GM12872 (cell line): ENCODE data around the gene HSD11B1.

Experiments
- TF ChIP-seq, protein P1 (sequence below): IDR thresholded peaks from 3 replicates; pipeline ENCODE4 v1.5.1; 2011; ENCODE audit warnings: low read depth, mild to moderate bottlenecking, low read length, moderate library complexity; ENCODE audit not compliant: insufficient read depth

Gene HSD11B1

DNA sequence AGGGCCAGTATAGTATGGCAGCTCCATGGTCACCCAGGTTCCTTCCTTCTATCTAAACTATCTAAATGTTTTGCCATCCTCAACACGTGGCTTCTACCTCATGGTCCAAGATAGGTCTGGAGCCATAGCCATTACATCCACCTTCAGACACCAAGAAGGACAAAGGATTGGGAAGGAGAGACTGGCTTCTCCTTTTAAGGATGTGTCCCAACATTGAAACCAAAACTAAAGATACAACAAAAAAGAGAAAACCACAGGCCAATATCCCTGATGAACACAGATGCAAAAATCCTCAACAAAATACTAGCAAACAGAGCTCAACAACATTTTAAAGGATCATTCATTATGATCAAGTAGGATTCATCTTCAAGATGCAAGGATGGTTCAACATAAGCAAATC, 24.8 kb downstream of the HSD11B1 start:
- TF ChIP-seq, protein P1, sequence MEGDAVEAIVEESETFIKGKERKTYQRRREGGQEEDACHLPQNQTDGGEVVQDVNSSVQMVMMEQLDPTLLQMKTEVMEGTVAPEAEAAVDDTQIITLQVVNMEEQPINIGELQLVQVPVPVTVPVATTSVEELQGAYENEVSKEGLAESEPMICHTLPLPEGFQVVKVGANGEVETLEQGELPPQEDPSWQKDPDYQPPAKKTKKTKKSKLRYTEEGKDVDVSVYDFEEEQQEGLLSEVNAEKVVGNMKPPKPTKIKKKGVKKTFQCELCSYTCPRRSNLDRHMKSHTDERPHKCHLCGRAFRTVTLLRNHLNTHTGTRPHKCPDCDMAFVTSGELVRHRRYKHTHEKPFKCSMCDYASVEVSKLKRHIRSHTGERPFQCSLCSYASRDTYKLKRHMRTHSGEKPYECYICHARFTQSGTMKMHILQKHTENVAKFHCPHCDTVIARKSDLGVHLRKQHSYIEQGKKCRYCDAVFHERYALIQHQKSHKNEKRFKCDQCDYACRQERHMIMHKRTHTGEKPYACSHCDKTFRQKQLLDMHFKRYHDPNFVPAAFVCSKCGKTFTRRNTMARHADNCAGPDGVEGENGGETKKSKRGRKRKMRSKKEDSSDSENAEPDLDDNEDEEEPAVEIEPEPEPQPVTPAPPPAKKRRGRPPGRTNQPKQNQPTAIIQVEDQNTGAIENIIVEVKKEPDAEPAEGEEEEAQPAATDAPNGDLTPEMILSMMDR = no peak

GRCh38 chr1:209732725-209733124, 28.1 kb downstream of the HSD11B1 start:
- TF ChIP-seq, protein P1 = no peak

DNA sequence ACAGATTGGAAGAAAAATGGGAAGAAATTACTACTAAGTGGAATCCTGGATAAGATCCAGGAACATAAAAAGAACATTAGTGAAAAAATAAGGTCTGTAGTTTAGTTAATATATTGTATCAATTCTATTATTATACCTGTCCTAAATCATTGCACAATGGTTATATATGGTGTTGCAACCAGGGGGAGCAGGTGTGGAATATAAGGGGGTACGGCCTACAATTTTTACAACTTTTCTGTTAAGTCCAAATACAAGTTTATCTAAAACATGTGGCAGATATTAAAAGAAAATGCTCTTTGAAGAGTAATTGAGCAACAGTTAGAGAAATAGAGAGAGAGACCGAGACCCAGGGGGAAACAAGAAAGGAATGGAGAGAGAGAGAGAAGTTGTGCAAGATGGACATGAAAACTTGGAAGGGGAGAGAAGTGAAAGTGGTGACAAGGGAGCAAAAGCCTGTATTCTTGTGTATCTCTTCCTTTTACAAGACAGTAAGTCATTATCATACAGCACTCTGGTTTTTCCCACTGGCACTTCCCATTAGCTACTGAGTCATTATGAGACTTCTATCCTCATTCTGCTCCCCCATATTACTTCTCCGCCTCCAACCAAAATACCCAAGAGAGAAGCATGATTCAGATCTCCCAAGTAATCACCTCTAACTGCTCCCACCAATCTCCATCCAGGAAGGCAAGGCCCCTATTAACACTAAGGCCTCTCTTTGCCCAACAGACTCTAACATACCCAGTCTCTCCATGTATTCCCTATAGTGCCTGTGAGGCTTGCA, 29.0 kb downstream of the HSD11B1 start:
- TF ChIP-seq, protein P1 = no peak

GRCh38 chr1:209736490-209737117, 32.0 kb downstream of the HSD11B1 start:
- TF ChIP-seq, protein P1 = no peak

- TF ChIP-seq, protein P1 = no peak
Observed at GRCh38 chr1:209737118-209737505, 32.5 kb downstream of the HSD11B1 start.

GRCh38 chr1:209738270-209738669, 33.6 kb downstream of the HSD11B1 start:
- TF ChIP-seq, protein P1 = no peak

DNA sequence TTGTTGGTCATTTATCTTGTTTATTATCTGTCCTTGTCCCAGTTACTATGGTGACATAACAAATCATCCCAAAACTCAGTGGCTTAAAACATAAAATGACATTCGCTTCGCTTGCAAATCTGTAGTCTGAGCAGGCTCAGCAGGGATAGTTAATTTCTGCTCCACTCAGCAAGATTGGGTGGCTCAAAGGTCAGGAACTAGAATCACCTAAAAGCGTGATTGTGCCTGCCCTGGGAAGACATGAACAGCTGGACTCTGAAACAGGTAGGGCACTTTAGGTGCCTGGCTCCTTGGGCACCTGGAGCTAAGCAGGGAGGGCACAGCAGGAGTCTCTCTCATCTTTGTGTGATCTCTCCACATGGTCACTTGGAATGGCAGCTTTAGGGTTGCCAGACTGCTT, 36.5 kb downstream of the HSD11B1 start:
- TF ChIP-seq, protein P1 = no peak
